Measurements from ENCODE around the gene LARGE2. TPM values are rescaled to one million over a fixed set of nuclear protein-coding genes. Genes with fewer than 3 reads are reported as not detected.

LARGE2 gene
- total RNA-seq, 2 donors from 2014 or later: 12.2 to 14.5 TPM

DNA sequence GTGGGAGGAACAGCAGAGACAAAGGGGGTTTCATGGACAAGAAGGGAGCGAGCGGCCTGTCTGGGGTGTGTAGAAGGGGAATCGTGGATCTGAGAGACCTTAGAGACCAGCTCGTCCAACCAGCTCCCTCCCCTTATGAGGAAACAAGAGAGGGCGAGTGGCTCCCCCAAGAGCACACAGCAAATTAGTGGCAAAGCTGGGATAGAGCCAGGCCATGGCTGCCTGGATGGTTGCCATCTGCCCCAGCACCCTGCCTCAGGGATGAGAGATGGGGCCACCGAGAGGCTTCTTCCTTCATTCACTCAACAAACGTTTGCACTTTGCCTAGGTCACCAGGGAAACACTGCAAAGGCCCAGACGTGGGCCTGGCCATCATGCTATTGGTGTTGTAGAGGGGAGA is 32.9 kb upstream of the LARGE2 start:
- Histone ChIP-seq H3K36me3 (replicated peaks in 1 of 2; ENCODE audit: insufficient read depth in 1 of 2, low read depth in 2 of 2) (no peaks in the 10 kb centered on the region), H3K4me3 (no peak overlapping the region), H3K4me1 (peaks cover 11% of the 10 kb centered on the region), H3K27me3 (no peaks in the 10 kb centered on the region), H3K9me3 (no peaks in the 10 kb centered on the region), H3K27ac (no peak overlapping the region)
- ATAC-seq: no peak
- intact Hi-C loops (cut with DNase I): no loop called here
- no peak for DNase-seq
- 81% methylated on average over 8 of the region's 8 CpGs for WGBS, 2 donors
- TF ChIP-seq POLR2A (IDR thresholded peaks at IDR 0.05): no peak
- TF ChIP-seq CTCF (IDR thresholded peaks at IDR 0.05): no peak

DNA sequence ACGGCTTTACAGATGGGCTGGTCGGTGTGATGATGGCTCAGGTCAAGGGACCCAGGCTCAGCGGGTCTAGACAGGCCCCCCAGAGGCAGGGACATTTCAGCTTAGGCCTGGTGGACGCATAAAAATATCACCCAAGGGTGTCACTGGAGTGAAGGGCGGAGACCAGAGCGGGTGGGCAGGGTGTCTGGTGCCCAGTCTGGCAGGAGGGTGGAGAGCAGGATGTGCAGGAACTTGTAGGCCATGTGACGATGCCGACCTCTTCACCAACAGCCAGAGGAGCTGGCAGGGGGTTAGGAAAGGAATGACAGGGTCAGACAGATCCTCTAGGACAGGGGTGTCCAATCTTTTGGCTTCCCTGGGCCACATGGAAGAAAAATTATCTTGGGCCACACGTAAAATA is 32.5 kb upstream of the LARGE2 start:
- TF ChIP-seq CTCF (IDR thresholded peaks at IDR 0.05): no peak
- Histone ChIP-seq H3K9me3 (no peaks in the 10 kb centered on the region), H3K27me3 (no peaks in the 10 kb centered on the region), H3K27ac (no peak overlapping the region), H3K36me3 (replicated peaks in 1 of 2; ENCODE audit: insufficient read depth in 1 of 2, low read depth in 2 of 2) (no peaks in the 10 kb centered on the region), H3K4me3 (no peak overlapping the region), H3K4me1 (peaks cover 10% of the 10 kb centered on the region)
- intact Hi-C loops (cut with DNase I): no loop called here
- 92 to 97% methylated on average over 8 to 9 of the region's 9 CpGs for WGBS, 2 donors
- ATAC-seq (no peak), DNase-seq (no peak)

- DNase-seq (no peak), ATAC-seq (no peak)
- Histone ChIP-seq H3K27me3 (no peaks in the 10 kb centered on the region), H3K4me3 (no peak overlapping the region), H3K27ac (no peak overlapping the region), H3K9me3 (no peaks in the 10 kb centered on the region), H3K36me3 (replicated peaks in 1 of 2; ENCODE audit: insufficient read depth in 1 of 2, low read depth in 2 of 2) (no peaks in the 10 kb centered on the region), H3K4me1 (peaks cover 4% of the 10 kb centered on the region)
- 78 to 87% methylated on average over 4 to 9 of the region's 9 CpGs for WGBS, 2 donors
- intact Hi-C loops (cut with DNase I): no loop called here
- no peak for TF ChIP-seq POLR2A (IDR thresholded peaks at IDR 0.05)
- no peak for TF ChIP-seq CTCF (IDR thresholded peaks at IDR 0.05)
Measured at GRCh38 chr11:45890886-45891550, 31.4 kb upstream of the LARGE2 start.

DNA sequence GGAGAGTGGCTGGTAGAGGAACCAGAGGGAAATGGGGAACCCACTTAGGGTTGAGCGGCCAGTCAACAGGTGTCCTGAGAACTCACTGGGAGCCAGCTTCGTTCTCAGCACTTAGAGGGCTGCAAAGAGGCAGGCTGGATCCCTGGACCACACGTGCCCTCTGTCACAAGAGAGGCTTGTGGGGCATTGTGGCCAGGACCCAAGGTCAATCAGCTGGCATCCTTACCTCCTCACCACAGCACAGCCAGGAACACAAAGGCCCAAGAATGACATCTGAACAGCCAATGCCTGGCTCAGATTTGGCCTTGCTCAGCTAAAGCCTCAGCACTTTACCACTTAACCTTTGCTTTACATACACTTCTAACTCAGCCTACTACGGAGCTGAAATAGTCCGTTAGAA is 29.6 kb upstream of the LARGE2 start:
- WGBS, 2 donors: 70 to 76% methylated on average over 5 of the region's 5 CpGs
- Histone ChIP-seq H3K9me3 (no peaks in the 10 kb centered on the region), H3K4me3 (no peak overlapping the region), H3K36me3 (replicated peaks in 1 of 2; ENCODE audit: insufficient read depth in 1 of 2, low read depth in 2 of 2) (no peaks in the 10 kb centered on the region), H3K27me3 (no peaks in the 10 kb centered on the region), H3K4me1 (peaks cover 10% of the 10 kb centered on the region), H3K27ac (no peak overlapping the region)
- intact Hi-C loops (cut with DNase I): no loop called here
- ATAC-seq (no peak), DNase-seq (no peak)
- TF ChIP-seq POLR2A (IDR thresholded peaks at IDR 0.05) (no peak), CTCF (IDR thresholded peaks at IDR 0.05) (no peak)

GRCh38 chr11:45894555-45895247 is 27.8 kb upstream of the LARGE2 start:
- Histone ChIP-seq H3K9me3 (no peaks in the 10 kb centered on the region), H3K27ac (no peak overlapping the region), H3K27me3 (no peaks in the 10 kb centered on the region), H3K4me3 (no peak overlapping the region), H3K4me1 (peaks cover 22% of the 10 kb centered on the region), H3K36me3 (replicated peaks in 1 of 2; ENCODE audit: insufficient read depth in 1 of 2, low read depth in 2 of 2) (no peaks in the 10 kb centered on the region)
- intact Hi-C loops (cut with DNase I): no loop called here
- no peak for ATAC-seq
- 82 to 86% methylated on average over 5 to 6 of the region's 6 CpGs for WGBS, 2 donors
- TF ChIP-seq POLR2A (IDR thresholded peaks at IDR 0.05): no peak
- TF ChIP-seq CTCF (IDR thresholded peaks at IDR 0.05): no peak
- no peak for DNase-seq
